Activated CD4-positive, alpha-beta T cell treated with anti-CD3 and anti-CD28 coated beads, Interleukin-2, amount 50 U/mL, for 24 hours (primary cell): ENCODE measurements around the gene LRRC1.

Experiments used
- DNase-seq, 2 donors: peaks; one replicate each; pipeline ENCODE4 v3.0.0-alpha.2; 2020; ENCODE audit warnings: low read depth in 1 of 2, low spot score in 1 of 2

LRRC1 gene

DNA sequence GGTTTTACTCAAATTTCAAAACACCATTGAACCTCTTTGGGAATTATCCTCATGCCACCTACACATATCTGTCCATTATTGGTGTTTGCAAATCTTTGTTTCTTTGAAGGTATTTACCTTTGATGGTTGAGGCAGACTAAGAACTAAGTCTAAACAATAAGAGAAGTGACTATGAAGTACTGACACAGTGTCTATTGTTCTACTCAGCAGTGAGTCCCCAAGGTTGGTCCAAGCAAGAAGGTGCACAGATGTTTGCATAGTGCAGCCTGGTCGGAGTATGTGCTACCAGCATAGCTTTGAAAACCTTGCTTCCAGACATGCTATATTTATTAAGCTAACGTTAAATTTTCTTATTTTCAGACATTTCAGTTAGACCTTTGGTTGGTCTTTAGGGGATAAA lies 19.5 kb downstream of the LRRC1 start:
- DNase-seq: no peak

DNA sequence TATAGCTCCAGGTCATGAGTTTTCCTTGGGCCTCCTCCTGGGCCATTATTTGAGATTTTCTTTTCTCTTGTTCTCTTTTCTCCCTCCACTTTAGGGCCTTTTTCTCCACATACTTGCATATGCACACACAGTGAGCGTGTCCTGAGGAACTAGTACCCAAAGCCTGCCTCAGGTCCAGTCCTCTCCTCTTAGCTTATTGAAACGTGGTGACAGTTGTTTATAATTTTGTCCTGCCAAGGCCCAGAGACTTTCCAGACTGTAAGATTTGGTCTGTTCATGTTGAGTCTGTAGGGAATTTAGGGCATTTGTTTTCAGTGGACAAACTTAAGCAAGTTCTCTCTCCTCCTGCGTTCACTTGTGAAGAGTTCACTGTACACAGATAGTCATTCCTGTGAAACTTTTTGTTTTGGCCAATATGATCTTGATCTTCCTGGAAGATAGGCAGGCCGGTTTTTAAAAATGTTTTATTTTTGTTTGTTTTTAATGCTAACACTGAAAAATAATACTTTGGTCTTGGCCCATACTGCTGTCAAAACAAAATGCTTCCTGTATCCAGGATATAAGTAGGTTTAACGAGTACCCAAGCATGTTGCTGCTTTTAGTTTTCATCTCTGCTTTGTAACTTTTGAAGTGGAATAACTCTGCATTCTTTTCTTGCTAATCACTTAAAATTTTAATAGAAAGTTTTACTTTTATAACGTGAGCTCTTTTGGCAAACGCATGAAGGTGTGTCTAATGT lies 20.7 kb downstream of the LRRC1 start:
- no peak for DNase-seq

DNA sequence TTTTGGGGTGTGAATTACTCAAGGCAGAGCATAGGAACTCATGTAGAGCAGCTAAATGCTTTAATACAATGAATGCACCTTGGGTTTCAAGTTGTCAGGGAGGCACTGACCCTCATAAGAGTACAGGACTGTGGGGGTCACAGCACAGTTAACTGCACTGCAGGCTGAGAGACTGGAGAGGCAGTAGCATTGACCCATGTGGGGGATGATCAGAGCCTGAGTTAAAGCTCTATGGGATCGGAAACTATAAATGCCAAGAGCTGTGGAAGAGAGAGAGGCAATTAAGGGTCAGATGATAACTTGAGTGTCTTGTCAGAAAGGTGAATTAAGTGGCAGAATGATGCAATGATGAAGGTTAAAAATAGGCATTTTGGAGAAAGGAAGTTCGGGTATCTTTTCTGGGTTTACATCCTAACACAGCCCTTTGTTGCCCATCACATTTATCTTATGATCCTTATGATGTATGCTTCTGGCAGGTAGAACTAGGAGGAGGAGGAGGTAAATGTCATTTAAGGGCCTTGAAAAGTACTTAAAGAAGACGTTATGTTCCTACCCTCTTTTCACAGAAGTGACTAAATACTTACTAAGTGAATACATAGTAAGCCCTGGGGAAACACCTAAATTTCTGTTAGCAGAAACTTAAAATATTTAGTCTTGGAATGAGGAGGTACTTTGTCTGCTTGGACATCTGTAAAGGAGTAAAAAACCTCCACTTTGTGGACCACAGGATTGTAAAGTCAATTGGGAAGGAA lies 24.2 kb downstream of the LRRC1 start:
- no peak for DNase-seq

DNA sequence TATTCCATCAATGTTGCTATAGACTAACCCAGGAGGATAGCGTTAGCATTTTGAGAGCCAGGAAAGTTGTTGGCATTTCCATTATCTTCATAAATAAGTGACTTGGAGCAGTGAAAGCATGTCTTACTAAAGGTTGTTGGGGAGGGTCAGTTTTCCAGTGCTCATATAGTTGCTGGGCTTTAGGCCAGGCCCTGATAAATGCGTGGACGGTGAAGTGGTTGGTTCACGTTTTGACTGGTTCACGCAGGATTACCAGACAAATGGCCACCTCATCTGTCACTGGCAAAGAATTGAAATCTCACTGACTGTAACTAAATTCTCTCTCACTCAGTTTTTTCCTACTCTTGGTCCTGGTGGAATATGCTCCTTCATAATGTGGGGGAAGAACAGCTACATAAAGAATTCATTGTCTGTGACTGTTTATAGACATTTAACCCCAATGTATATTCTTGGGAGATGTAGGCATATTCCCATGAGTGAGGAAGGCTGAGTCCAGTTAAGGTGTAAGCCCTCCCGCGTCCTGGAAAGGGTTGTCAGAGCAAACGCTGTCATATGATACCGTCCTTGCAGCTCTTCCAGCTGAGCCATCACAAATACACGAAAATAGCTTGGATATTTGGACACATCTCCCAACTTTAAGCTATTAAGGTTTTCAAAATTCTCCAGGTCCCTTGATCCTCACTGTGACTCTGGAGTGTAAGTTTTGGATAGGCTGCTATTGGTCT lies 27.8 kb downstream of the LRRC1 start:
- no peak for DNase-seq

DNA sequence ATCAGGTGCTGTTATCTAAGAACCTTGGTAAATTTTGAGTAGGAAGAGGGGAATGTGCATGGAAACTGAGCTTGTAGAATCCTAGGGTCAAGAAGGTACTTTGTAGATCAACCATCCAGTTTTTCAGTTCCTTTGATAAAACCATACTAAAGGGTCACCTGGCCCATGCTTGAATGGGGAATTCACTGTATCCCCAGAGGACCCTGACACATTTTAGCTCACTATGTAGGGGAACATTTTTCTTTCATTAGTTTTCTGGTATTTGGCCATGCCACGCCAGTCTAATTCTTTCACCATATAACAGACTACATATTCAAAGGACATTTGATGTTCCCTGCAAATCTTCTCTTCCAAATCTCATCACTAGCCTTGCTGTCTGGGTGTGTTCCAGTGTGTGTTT lies 29.9 kb downstream of the LRRC1 start:
- no peak for DNase-seq

DNA sequence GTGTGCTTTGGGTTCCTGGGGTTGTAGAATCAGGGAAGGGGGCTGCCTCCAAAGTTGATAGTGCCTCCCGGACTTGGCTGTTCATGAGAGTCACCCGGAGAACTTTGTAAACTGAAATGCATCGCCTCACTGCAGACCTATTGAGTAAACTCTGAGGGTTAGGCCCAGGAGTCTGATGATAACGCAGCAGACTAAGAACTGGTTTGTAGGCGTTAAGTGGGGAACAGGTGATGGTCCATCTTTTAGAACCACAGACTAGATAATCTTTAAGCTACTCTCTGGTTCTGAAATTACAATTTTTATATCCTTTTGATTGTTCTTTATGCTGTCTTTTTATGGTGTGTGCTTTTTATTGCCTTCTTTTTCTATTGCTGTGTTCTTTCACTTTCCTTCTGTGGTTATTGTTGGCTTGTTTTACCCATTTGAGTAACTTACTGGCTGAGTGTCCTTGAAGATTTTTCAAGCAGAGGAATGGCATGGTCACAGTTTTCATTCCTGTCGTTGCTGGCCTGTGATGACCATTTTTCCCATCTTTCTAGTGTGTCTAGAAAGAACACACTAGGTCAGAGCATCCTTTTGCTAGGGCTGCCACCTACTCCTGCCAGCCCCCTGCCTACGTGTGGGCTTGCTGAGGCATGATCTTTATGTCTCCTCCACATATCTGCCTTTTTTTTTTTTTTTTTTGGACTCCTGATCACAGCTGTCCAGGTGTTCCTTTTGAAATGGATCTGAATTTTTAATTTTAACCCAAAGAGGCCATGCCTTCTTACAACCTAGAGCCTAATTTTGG lies 30.9 kb downstream of the LRRC1 start:
- DNase-seq: no peak

DNA sequence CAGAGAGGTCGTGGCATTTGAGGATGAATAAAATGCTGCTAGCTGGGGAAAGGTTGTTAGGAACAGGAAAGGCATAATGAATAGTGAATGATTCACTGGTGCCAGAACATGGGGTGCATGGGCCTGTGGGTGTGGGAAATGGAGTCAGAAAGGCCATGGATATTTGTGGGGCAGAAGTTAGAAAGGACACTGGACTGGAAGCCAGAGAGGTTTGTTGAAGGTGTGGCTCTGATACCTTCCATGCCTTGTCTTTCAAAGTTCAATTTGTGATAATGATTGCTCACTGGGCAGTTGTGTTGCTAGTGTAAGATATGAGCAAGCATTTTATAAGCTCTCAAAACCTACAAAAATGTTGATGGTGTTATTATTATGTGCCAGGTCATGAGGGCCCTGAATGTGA lies 32.7 kb downstream of the LRRC1 start:
- no peak for DNase-seq

DNA sequence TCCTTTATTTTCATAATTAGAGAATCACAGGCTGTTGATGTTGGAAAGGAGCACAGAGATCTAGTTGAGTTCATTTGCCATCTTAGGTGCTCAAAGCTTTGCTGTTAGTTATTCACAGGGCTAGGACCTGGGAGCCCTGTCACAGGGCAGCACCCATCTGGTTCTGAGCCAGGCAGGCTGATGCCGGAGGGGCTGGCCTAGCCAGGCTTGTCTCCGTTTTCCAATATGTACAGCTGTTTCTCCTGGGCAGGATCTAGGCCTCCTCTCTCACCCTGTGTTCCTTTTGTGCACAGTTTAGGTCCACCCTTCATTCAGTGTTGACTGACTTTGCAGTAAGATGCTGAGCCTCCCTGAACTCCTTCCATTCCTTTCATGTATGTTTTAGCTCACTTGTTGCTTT lies 33.4 kb downstream of the LRRC1 start:
- no peak for DNase-seq

DNA sequence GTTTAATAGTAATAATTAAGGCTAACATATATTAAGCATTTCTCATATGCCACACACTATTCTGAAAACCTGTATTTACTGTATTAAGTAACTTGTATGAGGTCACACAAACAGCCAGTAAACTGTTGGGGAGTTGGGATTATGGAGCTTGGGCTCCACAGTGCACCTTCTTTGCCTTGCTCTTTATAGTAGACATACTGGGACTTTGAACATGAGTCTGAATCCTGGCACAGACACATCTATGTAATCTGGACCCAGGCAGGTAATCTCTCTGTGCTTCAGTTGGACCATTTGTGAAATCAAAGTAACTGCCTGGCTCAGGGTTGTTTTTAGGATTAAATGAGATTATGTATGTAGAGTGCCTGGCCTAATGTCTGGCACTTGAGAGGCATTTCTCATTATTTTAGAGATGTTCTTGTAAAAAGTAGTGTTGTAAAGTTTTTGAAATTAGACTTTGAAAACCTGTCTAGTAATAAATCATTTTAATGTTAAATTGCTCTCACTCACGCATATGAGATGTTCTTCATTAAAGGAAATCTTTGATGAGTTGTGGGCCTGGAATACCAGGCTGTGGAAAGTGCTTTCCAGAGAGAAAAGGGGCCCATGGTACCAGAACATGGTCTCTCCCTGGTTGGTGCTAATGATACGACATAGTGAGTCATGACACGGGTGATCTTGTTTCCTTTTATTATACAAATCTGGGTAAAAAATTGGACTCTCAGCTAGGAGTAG lies 34.3 kb downstream of the LRRC1 start:
- DNase-seq: no peak

DNA sequence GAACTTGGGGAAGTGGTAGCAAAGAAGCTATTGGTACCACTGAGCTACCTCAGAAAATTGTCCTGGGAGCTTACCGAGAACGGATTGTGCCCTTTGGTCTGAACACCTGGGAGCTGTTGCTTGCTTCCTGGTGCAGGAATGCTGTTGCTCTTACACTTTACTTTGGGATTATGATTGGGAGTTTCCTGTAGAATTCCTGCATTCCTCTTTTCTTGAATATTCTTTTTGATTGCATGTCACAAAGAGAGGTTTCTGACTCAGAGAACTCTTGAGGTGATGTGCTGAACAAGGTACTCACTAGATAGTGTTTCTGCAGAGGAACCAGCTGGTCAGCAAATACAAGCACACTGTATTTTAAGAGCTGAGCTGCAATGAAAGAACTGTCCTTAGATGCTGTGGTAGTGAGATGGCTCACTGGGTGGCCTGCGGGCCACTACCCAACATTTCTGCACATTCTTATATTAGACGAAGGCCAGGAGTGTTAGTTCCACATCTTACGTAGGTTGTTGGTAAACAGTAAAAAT lies 35.0 kb downstream of the LRRC1 start:
- DNase-seq: no peak

DNA sequence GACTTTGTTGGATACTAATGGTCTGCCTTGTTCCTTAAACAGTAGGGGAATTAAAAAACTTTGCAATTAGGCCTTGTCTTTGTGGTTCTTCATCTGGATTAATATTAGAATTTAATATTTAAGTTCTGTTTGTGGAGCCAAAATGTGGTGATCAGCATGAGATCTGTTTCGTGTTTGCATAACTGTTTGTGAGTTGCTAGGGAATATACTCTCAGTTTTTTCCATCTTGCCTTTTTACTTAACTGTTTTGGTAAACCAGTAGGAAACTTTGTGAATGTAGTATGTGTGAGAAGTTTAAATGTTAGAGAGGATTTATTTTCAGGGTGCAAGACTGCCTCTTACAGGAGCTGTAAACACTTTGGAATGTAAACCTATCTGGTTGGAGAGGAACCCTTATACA lies 35.6 kb downstream of the LRRC1 start:
- no peak for DNase-seq

DNA sequence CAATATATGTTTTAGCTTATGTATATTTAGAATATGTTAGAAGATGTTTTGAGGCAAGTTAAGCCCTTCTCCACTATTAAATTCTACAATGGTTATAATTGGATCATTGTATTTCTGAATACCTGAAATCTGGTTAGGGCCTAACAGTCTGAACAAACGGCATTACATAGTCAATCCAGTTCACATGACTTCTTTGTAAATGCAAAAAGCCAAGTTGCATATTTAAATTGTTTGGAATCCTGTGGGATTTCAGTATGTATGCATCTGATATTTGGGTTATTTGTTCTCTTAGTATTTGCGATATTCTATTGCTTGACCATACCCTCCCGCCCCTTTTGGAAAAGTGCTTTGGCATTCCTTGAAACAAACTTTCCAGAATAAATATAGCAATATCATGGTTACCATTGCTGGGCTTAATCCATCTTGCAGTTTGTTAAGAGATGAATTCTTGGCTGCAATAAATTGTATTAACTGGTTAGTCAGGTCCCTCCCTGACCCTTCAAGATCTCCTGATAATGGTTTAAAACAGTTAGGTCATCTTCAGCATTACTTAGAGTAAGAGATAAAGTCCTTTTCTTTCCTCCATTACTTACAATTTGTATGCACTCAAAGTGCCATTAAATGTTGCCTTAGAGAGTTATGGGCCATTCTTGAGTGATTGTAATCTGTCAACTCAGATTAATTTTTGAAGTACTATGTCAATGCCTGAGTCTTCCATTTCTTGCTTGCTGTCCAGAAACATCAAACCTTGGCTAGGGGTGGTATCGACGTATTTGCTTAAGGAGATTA lies 36.5 kb downstream of the LRRC1 start:
- no peak for DNase-seq

DNA sequence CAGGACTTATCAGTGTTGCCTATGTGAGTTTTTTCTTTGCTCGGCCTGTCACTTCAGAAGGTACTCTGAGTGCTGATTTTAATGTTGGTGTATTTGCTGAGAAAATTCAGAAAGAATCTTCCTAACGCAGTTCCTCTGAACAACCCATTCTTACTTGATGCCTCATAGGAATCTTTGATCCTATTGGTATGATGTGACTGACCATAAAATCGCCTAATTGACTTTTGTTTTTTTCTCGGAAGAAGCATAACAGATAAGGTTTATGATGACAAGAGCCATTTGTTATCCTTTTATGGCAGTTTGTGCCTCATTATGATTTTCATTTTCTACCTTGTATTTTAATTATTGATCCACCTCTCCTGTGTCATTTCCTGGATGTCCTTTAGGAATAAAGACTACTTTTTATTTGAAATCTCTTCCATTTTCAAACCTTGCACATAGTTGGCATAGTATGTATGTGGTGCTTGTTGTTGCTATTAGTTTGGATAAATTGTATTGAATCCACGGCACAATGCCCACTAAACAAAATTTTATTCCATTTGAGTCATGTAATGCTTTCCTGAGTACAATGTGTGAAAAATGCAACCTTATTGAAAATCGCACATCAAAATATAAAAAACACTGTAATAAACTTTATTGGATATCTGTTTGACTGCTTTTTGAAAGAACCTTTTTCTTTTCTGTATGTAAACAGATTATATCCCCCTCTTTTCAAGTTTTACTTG lies 37.3 kb downstream of the LRRC1 start:
- no peak for DNase-seq

DNA sequence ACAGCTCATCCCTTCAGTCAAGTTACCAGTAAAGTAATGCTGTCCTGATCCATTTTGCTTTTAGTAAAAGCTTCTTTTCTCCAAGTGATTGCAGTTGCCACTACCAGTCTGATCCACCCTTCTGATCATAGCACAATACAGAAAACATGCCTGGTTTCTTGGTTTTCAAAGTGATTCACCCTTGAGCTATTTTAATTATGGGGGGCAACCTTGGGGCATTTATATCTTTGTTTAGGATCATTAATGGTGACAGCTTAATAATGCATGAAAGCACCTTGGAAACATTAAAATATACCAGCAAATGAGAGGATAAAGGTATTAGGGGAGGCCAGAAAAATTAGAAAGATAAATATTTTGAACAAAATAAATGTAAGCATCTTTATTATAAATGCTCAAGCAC lies 38.4 kb downstream of the LRRC1 start:
- no peak for DNase-seq

DNA sequence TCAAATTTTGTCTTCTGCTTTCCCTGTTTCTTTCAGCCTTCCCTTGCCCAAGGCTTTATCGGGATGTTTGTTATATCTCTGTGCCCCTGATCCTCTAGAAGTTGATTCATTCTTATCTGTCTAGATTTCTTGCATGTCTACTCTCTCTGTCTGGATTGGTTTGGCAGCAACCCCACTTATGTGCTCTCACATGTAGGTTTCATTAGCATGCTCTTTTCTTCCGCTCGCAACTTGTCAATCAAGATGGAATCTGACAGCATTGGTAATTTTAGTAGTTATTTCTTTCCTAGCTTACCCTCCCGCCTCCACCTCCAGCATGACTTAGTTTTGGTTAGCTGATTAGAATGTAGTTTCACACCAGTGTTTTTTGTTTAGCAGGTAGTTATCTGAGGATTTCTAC lies 39.3 kb downstream of the LRRC1 start:
- no peak for DNase-seq

DNA sequence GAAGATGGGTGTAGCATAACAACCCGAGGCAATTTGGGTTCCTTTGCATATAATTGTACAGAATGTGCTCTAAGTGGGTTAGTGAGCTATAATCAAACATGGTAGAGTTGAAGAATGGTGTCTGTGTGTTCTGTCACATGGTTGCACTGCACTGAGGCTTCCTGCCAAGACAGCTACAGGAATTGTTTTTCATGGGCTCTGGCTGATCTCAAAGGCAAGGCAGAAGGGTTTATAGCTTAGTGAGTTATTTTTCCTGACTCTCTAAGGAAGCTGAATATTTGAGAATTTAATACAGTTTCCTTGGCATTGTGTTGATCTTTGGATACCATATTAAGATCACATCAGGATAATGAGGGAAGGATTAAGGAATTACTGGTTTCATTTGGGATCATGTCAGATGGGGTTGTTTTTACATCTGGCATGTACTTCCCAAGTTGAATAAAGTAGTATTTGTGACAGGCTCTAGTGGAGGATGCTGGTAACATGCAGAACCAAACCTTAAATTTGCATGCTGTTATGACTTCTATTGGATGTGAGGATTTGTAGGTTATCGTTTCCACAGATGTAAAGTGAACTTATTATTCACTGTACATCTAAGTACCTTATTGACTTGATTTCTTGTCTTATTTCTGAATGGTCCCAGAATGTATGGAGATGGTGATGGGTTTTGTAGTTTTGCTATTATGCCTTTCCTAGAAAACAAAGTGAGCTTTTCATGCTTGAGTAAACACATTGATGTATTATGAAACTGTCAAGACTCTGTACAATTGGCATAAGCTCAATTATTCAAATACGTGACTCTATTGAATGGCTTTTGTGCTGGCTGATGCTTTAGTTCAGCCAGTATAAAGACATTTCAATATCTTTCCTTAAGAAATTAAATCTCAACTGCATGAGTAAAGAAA lies 43.3 kb downstream of the LRRC1 start:
- no peak for DNase-seq

DNA sequence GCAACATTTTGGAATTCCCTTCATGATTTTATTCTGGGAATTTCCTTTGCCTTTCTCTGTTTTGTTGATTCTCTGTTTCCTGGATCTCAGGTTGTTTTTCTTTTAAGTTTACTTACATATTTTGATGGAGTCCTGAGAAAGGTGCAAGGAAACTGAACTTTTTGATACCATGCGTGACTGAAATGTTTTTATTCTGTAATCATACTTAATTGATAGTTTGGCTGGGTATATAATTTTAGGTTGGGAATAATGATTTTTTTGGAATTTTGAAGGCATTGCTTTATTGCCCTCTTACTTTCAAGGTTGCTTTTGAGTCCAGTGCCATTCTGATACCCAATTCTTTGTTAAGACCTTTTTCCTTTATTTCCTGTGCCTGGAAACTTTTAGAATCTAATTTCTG lies 45.2 kb downstream of the LRRC1 start:
- no peak for DNase-seq
